GM10266 (cell line): ENCODE measurements around the gene UBE4B.

Experiments used
- DNase-seq: peaks from one replicate; pipeline ENCODE4 v3.0.0; 2012; ENCODE audit errors: extremely low spot score
- CTCF ChIP-seq: IDR thresholded peaks from 2 replicates; pipeline ENCODE4 v1.5.1; 2012; ENCODE audit warnings: mild to moderate bottlenecking, low read depth; ENCODE audit not compliant: control insufficient read depth, insufficient read depth; ENCODE audit errors: missing control alignments

UBE4B gene

GRCh38 chr1:10173582-10173981 lies 140.8 kb downstream of the UBE4B start:
- peak; percentile 24 for TF ChIP-seq CTCF
- DNase-seq = peak; percentile 27

- DNase-seq = no peak
- TF ChIP-seq CTCF = no peak
Measured at GRCh38 chr1:10177876-10178275, 145.1 kb downstream of the UBE4B start.

- no peak for TF ChIP-seq CTCF
- DNase-seq = no peak
Measured at GRCh38 chr1:10178597-10179405, 146.0 kb downstream of the UBE4B start.

- no peak for DNase-seq
- TF ChIP-seq CTCF = no peak
Measured at GRCh38 chr1:10179406-10180091, 146.8 kb downstream of the UBE4B start.

- TF ChIP-seq CTCF = no peak
- no peak for DNase-seq
Measured at GRCh38 chr1:10181154-10181553, 148.4 kb downstream of the UBE4B start.

GRCh38 chr1:10185759-10186158 lies 153.0 kb downstream of the UBE4B start:
- DNase-seq = no peak

More at GRCh38 chr1:10185759-10186158, 153.0 kb downstream of the UBE4B start:
- TF ChIP-seq CTCF = no peak
